Smooth muscle cell (in vitro differentiated cells): ENCODE data around the gene SPARC. TPM values are rescaled to one million over a fixed set of nuclear protein-coding genes. Genes with fewer than 3 reads are reported as not detected.

ENCODE experiments used
- DNase-seq: peaks from one replicate; lab custom pipeline; 2025; ENCODE audit not compliant: unreplicated experiment; lab: John Stamatoyannopoulos, UW
- H2AFZ ChIP-seq: fragments of 200-600 bp; sonication (generic); 2 replicates; pipeline ENCODE4 v1.6.0; 2016; ENCODE audit warnings: antibody characterized with exemption, low read depth, mild to moderate bottlenecking
- H3F3A ChIP-seq: fragments of 200-600 bp; sonication (generic); 2 replicates; pipeline ENCODE4 v1.6.0; 2017; ENCODE audit warnings: antibody characterized with exemption, low read depth
- H3K27ac ChIP-seq: fragments of 200-600 bp; sonication (generic); 2 replicates; pipeline ENCODE4 v1.5.1; 2016; ENCODE audit warnings: low read depth, mild to moderate bottlenecking
- H3K27me3 ChIP-seq: fragments of 200-600 bp; sonication (generic); 2 replicates; pipeline ENCODE4 v1.6.1; 2016; ENCODE audit warnings: low read depth, mild to moderate bottlenecking
- H3K36me3 ChIP-seq: fragments of 200-600 bp; sonication (generic); 2 replicates; pipeline ENCODE4 v1.5.1; 2016; ENCODE audit warnings: low read depth
- H3K4me1 ChIP-seq: fragments of 200-600 bp; sonication (generic); 2 replicates; pipeline ENCODE4 v1.5.1; 2016; ENCODE audit warnings: low read depth
- H3K4me2 ChIP-seq: fragments of 200-600 bp; sonication (generic); 2 replicates; pipeline ENCODE4 v1.6.0; 2016; ENCODE audit warnings: mild to moderate bottlenecking
- H3K4me3 ChIP-seq: fragments of 200-600 bp; sonication (generic); 2 replicates; pipeline ENCODE4 v1.5.1; 2016; ENCODE audit warnings: mild to moderate bottlenecking
- H3K79me2 ChIP-seq: fragments of 200-600 bp; sonication (generic); 2 replicates; pipeline ENCODE4 v1.6.0; 2016; ENCODE audit warnings: low read depth, mild to moderate bottlenecking
- H3K9ac ChIP-seq: fragments of 200-600 bp; sonication (generic); 2 replicates; pipeline ENCODE4 v1.6.0; 2016; ENCODE audit warnings: low read depth
- H3K9me3 ChIP-seq: fragments of 200-600 bp; sonication (generic); replicated peaks from 2 replicates; pipeline ENCODE4 v1.5.1; 2016; ENCODE audit warnings: low read depth
- H4K20me1 ChIP-seq: fragments of 200-600 bp; sonication (generic); 2 replicates; pipeline ENCODE4 v1.6.0; 2016; ENCODE audit warnings: low read depth
- WGBS: methylation state at CpG from one replicate; pipeline ENCODE4 v1.1.7; 2016; ENCODE audit warnings: low lambda C conversion rate; 5-methylcytosine and 5-hydroxymethylcytosine counted together
- polyA plus RNA-seq: library from polyadenylated mRNA; unstranded; fragments of >200 nt; fragmentation: Nextera tagmentation; extraction: Ambion mirVana; gene quantifications from 2 replicates; pipeline ENCODE4 v1.2.1, GENCODE V29; 2016
- total RNA-seq: library from RNA; depleted of rRNA; stranded (reverse); fragments of >200 nt; gene quantifications from 2 replicates; pipeline ENCODE4 v1.2.3, GENCODE V29; 2014
- TF ChIP-seq, protein P1 (sequence below): fragments of 200-600 bp; sonication (generic); IDR thresholded peaks from 2 replicates; pipeline ENCODE4 v1.5.1; 2017; ENCODE audit warnings: borderline replicate concordance, mild to moderate bottlenecking, antibody characterized with exemption; ENCODE audit not compliant: insufficient read depth, poor library complexity, severe bottlenecking

Gene SPARC
- total and polyA plus RNA-seq, 2 experiments from 2014 or later: 7,113 to 19,518 TPM

DNA sequence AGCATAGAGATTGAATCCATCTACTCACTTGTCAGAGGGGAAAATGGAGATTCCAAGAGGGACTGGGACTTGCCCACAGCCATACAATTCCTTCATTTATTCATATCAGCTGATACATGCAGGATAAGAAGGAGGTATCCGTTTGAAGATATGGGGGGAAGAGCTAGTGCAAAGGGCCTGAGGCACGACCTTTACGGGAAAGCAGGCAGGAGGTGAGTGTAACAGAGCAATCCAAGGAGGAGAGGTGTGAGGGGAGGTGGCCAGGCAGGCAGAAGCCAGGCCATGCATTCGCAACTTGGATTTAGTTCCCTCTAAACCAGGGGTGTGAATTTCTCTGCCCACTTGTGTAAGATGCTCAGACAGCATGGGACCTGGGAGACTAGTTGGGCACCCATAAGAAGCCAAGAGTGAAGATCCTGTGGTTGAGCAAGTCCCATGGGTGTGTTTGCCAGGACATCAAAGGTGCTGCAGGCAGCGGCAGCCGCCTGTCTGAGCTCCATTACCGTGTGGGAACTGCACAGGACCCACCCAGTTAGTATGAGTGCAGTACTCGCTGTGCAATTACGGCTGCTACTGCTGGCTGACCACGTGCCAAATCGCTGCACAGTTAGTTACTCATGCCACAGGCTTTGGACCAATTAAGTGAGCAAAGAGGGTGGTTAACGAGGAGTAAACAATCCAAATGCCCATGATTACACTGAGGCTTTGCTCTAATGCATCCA lies 64.2 kb downstream of the SPARC start:
- TF ChIP-seq, protein P1, sequence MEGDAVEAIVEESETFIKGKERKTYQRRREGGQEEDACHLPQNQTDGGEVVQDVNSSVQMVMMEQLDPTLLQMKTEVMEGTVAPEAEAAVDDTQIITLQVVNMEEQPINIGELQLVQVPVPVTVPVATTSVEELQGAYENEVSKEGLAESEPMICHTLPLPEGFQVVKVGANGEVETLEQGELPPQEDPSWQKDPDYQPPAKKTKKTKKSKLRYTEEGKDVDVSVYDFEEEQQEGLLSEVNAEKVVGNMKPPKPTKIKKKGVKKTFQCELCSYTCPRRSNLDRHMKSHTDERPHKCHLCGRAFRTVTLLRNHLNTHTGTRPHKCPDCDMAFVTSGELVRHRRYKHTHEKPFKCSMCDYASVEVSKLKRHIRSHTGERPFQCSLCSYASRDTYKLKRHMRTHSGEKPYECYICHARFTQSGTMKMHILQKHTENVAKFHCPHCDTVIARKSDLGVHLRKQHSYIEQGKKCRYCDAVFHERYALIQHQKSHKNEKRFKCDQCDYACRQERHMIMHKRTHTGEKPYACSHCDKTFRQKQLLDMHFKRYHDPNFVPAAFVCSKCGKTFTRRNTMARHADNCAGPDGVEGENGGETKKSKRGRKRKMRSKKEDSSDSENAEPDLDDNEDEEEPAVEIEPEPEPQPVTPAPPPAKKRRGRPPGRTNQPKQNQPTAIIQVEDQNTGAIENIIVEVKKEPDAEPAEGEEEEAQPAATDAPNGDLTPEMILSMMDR: no peak
- Histone ChIP-seq H3K36me3 (no peaks in the 10 kb centered on the region), H3K9ac (no peak overlapping the region), H3K79me2 (no peaks in the 10 kb centered on the region), H3K9me3 (no peaks in the 10 kb centered on the region), H3K27ac (no peak overlapping the region), H4K20me1 (no peaks in the 10 kb centered on the region), H3K4me2 (no peak overlapping the region), H2AFZ (no peak overlapping the region), H3K4me1 (peaks cover 20% of the 10 kb centered on the region), H3K4me3 (no peak overlapping the region), H3K27me3 (no peaks in the 10 kb centered on the region), H3F3A (no peaks in the 10 kb centered on the region)
- 57% methylated on average over 12 of the region's 12 CpGs for WGBS
- no peak for DNase-seq

DNA sequence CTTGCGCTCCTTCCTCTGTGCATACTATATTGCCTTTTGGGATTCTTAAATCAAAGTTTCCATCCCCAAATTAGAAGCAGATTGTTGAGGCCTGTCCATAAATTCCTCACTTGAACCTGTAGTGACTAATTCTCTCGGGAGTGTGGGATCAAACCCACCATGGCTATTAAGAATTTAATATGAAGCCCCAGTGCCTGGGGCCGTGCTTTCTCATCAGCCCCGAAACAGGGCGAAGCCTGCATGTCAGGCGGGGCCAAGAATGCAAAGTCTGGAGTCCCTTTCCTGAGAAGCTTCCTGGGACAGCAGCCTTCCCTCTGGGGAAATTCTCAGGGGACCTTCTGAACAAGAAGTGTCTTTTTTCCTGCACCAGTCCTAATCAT lies 66.3 kb downstream of the SPARC start:
- 52% methylated on average over 6 of the region's 6 CpGs for whole genome bisulfite sequencing

DNA sequence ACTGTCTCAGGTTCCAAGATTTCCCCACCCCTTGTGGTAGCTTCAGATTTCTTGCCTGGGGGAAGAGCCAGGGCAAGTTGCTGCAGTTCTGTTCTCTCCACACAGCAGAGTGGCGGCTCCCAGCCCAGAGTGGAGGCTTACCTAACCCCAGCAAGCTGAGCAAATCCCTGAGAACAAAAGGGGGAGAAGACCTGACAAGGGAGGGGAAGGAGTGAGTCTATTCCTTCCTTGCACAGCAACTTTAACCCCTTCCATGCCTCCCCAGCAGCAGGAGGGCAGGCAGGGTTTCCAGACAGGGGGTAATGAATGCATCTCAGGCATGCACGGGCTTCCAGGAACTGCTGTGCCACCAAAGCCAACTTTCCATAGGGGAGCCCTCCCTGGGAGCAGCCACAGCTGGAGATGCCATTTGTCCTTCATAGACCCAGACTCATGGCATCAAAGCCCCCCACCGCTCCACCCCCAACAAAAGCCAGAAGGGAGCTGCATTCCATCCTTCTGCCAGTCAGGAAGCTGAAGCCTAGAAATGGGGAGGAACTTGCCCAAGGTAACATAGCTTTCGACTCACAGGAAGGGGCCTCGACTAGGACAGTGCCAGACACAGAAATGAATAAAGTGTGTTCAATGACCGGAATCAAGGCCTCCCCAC lies 66.8 kb downstream of the SPARC start:
- Histone ChIP-seq H3K36me3 (no peaks in the 10 kb centered on the region), H3K27ac (peak overlapping the region; percentile 61)
- TF ChIP-seq, protein P1: no peak

More for the DNA sequence above, 66.3 kb downstream of the SPARC start:
- no peak overlapping the region for H3K9ac ChIP-seq
- no peaks in the 10 kb centered on the region for H3K36me3 ChIP-seq
- H2AFZ ChIP-seq: no peak overlapping the region
- no peaks in the 10 kb centered on the region for H3K9me3 ChIP-seq
- H4K20me1 ChIP-seq: no peaks in the 10 kb centered on the region
- H3F3A ChIP-seq: no peaks in the 10 kb centered on the region
- H3K27ac ChIP-seq: no peak overlapping the region
- H3K4me3 ChIP-seq: no peak overlapping the region
- no peak for DNase-seq
- no peaks in the 10 kb centered on the region for H3K27me3 ChIP-seq
- no peak overlapping the region for H3K4me2 ChIP-seq
- H3K4me1 ChIP-seq: peaks cover 20% of the 10 kb centered on the region
- H3K79me2 ChIP-seq: no peaks in the 10 kb centered on the region
- TF ChIP-seq, protein P1: no peak

More for the DNA sequence above, 66.8 kb downstream of the SPARC start:
- H3K27me3 ChIP-seq: no peaks in the 10 kb centered on the region
- H3K79me2 ChIP-seq: no peaks in the 10 kb centered on the region
- H3F3A ChIP-seq: no peaks in the 10 kb centered on the region
- no peaks in the 10 kb centered on the region for H3K9me3 ChIP-seq
- no peak overlapping the region for H3K4me2 ChIP-seq
- no peaks in the 10 kb centered on the region for H4K20me1 ChIP-seq
- WGBS: 35% methylated on average over 6 of the region's 6 CpGs
- H3K4me3 ChIP-seq: no peak overlapping the region
- peaks cover 20% of the 10 kb centered on the region for H3K4me1 ChIP-seq
- H3K9ac ChIP-seq: no peak overlapping the region
- DNase-seq: no peak
- no peak overlapping the region for H2AFZ ChIP-seq
